ENCODE data around the gene LRRC18.

The LRRC18 gene

GRCh38 chr10:48899781-48900180 lies 39.9 kb downstream of the LRRC18 start:
- TF ChIP-seq, protein P1, sequence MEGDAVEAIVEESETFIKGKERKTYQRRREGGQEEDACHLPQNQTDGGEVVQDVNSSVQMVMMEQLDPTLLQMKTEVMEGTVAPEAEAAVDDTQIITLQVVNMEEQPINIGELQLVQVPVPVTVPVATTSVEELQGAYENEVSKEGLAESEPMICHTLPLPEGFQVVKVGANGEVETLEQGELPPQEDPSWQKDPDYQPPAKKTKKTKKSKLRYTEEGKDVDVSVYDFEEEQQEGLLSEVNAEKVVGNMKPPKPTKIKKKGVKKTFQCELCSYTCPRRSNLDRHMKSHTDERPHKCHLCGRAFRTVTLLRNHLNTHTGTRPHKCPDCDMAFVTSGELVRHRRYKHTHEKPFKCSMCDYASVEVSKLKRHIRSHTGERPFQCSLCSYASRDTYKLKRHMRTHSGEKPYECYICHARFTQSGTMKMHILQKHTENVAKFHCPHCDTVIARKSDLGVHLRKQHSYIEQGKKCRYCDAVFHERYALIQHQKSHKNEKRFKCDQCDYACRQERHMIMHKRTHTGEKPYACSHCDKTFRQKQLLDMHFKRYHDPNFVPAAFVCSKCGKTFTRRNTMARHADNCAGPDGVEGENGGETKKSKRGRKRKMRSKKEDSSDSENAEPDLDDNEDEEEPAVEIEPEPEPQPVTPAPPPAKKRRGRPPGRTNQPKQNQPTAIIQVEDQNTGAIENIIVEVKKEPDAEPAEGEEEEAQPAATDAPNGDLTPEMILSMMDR (conservative IDR thresholded peaks at IDR 0.05; ENCODE audit: low read depth, low read length): no peak
- Histone ChIP-seq H3K27me3 (ENCODE audit: insufficient read depth, low read depth) (no peaks in the 10 kb centered on the region), H3K4me2 (no peak overlapping the region), H4K20me1 (ENCODE audit: insufficient read depth) (no peaks in the 10 kb centered on the region), H3K79me2 (ENCODE audit: insufficient read depth, low read depth) (no peaks in the 10 kb centered on the region), H3K4me3 (IDR thresholded peaks at IDR 0.05; ENCODE audit: insufficient read depth, low read depth, low read length) (no peak overlapping the region), H3K9ac (no peak overlapping the region), H2AFZ (ENCODE audit: low read depth) (no peak overlapping the region), H3K27ac (no peak overlapping the region), H3K4me1 (ENCODE audit: low read depth, poor library complexity, severe bottlenecking) (no peaks in the 10 kb centered on the region), H3K36me3 (ENCODE audit: insufficient read depth) (no peaks in the 10 kb centered on the region)

- Histone ChIP-seq H3K9ac (no peak overlapping the region), H3K4me3 (IDR thresholded peaks at IDR 0.05; ENCODE audit: insufficient read depth, low read depth, low read length) (no peak overlapping the region), H4K20me1 (ENCODE audit: insufficient read depth) (no peaks in the 10 kb centered on the region), H3K27me3 (ENCODE audit: insufficient read depth, low read depth) (no peaks in the 10 kb centered on the region), H3K4me1 (ENCODE audit: low read depth, poor library complexity, severe bottlenecking) (no peaks in the 10 kb centered on the region), H2AFZ (ENCODE audit: low read depth) (no peak overlapping the region), H3K79me2 (ENCODE audit: insufficient read depth, low read depth) (no peaks in the 10 kb centered on the region), H3K36me3 (ENCODE audit: insufficient read depth) (no peaks in the 10 kb centered on the region), H3K27ac (no peak overlapping the region), H3K4me2 (no peak overlapping the region)
- TF ChIP-seq, protein P1 (conservative IDR thresholded peaks at IDR 0.05; ENCODE audit: low read depth, low read length): no peak
Observed at GRCh38 chr10:48898426-48898825, 41.2 kb downstream of the LRRC18 start.

- Histone ChIP-seq H3K4me3 (IDR thresholded peaks at IDR 0.05; ENCODE audit: insufficient read depth, low read depth, low read length) (no peak overlapping the region), H3K9ac (no peak overlapping the region), H3K36me3 (ENCODE audit: insufficient read depth) (no peaks in the 10 kb centered on the region), H3K79me2 (ENCODE audit: insufficient read depth, low read depth) (no peaks in the 10 kb centered on the region), H4K20me1 (ENCODE audit: insufficient read depth) (no peaks in the 10 kb centered on the region), H3K4me2 (no peak overlapping the region), H2AFZ (ENCODE audit: low read depth) (no peak overlapping the region), H3K27ac (no peak overlapping the region), H3K4me1 (ENCODE audit: low read depth, poor library complexity, severe bottlenecking) (no peaks in the 10 kb centered on the region), H3K27me3 (ENCODE audit: insufficient read depth, low read depth) (no peaks in the 10 kb centered on the region)
- TF ChIP-seq, protein P1 (conservative IDR thresholded peaks at IDR 0.05; ENCODE audit: low read depth, low read length): no peak
Observed at GRCh38 chr10:48897441-48897790, 42.2 kb downstream of the LRRC18 start.

DNA sequence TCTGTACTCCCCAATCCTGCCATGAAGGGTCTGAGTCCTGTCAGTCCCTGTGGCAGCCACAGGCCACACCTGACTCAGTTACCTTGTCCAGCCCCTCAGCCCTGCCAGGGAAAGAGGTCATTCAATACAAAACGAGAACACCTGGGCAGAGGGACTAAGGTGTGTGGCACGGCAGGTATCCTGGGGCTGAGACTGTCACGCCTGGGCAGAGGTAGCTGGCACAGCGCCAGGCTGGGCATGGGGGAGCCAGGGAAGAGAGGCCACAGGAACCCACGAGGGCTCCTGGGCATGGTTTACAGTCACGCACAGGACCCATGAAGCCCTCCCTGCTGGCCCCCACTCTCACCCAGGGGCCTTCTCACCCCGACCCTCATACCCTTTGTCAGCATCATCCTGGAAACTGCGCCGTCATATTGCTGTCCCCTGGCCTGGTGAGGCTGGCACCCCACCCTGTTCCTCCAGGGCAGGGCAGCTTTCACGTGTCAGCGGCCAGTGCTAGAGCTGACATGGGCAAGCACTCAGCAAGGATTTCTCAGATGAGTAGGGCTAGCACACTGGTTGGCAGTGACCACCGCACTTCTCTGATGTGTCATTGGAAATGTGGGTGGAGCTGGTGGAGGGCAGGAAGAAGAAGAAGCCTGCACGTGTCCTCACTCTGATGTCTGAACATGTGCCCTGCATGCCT lies 42.7 kb downstream of the LRRC18 start:
- no peaks in the 10 kb centered on the region for H3K36me3 ChIP-seq (ENCODE audit: insufficient read depth)
- H3K27me3 ChIP-seq (ENCODE audit: insufficient read depth, low read depth): no peaks in the 10 kb centered on the region
- TF ChIP-seq, protein P1 (conservative IDR thresholded peaks at IDR 0.05; ENCODE audit: low read depth, low read length): no peak
- H3K4me2 ChIP-seq: no peak overlapping the region
- H3K9ac ChIP-seq: no peak overlapping the region
- H2AFZ ChIP-seq (ENCODE audit: low read depth): no peak overlapping the region
- H3K4me1 ChIP-seq (ENCODE audit: low read depth, poor library complexity, severe bottlenecking): no peaks in the 10 kb centered on the region
- no peak overlapping the region for H3K4me3 ChIP-seq (IDR thresholded peaks at IDR 0.05; ENCODE audit: insufficient read depth, low read depth, low read length)
- no peaks in the 10 kb centered on the region for H4K20me1 ChIP-seq (ENCODE audit: insufficient read depth)
- H3K27ac ChIP-seq: no peak overlapping the region
- H3K79me2 ChIP-seq (ENCODE audit: insufficient read depth, low read depth): no peaks in the 10 kb centered on the region

Measured in KMS-11 (cell line).